SK-N-SH (cell line): Measurements from ENCODE around the gene NUP188. TPM values are rescaled to one million over a fixed set of nuclear protein-coding genes. Genes with fewer than 3 reads are reported as not detected.

Experiments used
- CTCF ChIA-PET: fragments of 300-600, 350-600 bp; formaldehyde crosslinking; extraction: SDS; loops from one replicate; lab custom pipeline; 2021; lab: Yijun Ruan, JAX
- POLR2A ChIA-PET: fragments of 350-600 bp; sonication (Branson Sonifier 250); formaldehyde crosslinking; extraction: SDS; loops from one replicate; lab custom pipeline; 2020; ENCODE audit warnings: antibody characterized with exemption, inconsistent platforms; lab: Yijun Ruan, JAX
- DNase-seq: peaks from one replicate; pipeline ENCODE4 v3.0.0; 2012
- H2AFZ ChIP-seq: fragments of 200-600 bp; sonication (generic); 2 replicates; pipeline ENCODE4 v1.8.1; 2016; ENCODE audit warnings: antibody characterized with exemption, mild to moderate bottlenecking, low read depth
- H3F3A ChIP-seq: fragments of 200-600 bp; sonication (generic); replicated peaks from 2 replicates; pipeline ENCODE3; 2016; ENCODE audit warnings: antibody characterized with exemption, mild to moderate bottlenecking; ENCODE audit not compliant: insufficient read depth
- H3K27ac ChIP-seq, 2 experiments: fragments of 200-500 bp in 1 of 2; fragments of 200-600 bp in 1 of 2; sonication (Bioruptor generic) in 1 of 2; sonication (generic), shearing (Covaris generic) in 1 of 2; 2 replicates each; pipeline versions ENCODE4 v1.5.1 to v1.6.1; 2014 to 2016; ENCODE audit warnings: low read depth in 2 of 2, inconsistent platforms in 1 of 2, low read length in 1 of 2, mild to moderate bottlenecking in 1 of 2, mixed read lengths in 1 of 2
- H3K27me3 ChIP-seq: fragments of 200-600 bp; sonication (generic), shearing (Covaris generic); 2 replicates; pipeline ENCODE4 v1.6.1; 2016; ENCODE audit warnings: mixed run types; ENCODE audit not compliant: insufficient read depth
- H3K36me3 ChIP-seq, 2 experiments: fragments of 200-500 bp in 1 of 2; fragments of 200-600 bp in 1 of 2; sonication (Bioruptor generic) in 1 of 2; sonication (generic) in 1 of 2; replicated peaks in 1 of 2; 2 replicates each; pipeline versions ENCODE3 to v1.5.1; 2014 to 2016; ENCODE audit warnings: low read length in 1 of 2, mild to moderate bottlenecking in 1 of 2; ENCODE audit not compliant: insufficient read depth in 2 of 2, control insufficient read depth in 1 of 2
- H3K4me1 ChIP-seq, 2 experiments: fragments of 200-500 bp in 1 of 2; fragments of 200-600 bp in 1 of 2; sonication (Bioruptor generic) in 1 of 2; sonication (generic), shearing (Covaris generic) in 1 of 2; 2 replicates each; pipeline versions ENCODE4 v1.5.1 to v1.6.1; 2014 to 2016; ENCODE audit warnings: low read depth in 1 of 2, low read length in 1 of 2, mixed run types in 1 of 2; ENCODE audit not compliant: insufficient read depth in 2 of 2, control insufficient read depth in 1 of 2
- H3K4me2 ChIP-seq: fragments of 200-600 bp; sonication (generic), shearing (Covaris generic); 2 replicates; pipeline ENCODE4 v1.6.1; 2017; ENCODE audit warnings: mixed run types
- H3K4me3 ChIP-seq, 2 experiments: fragments of 200-500 bp in 1 of 2; fragments of 200-600 bp in 1 of 2; sonication (Bioruptor generic) in 1 of 2; sonication (generic), shearing (Covaris generic) in 1 of 2; 2 replicates each; pipeline versions ENCODE4 v1.5.1 to v1.8.1; 2014 to 2016; ENCODE audit warnings: low read depth in 2 of 2, inconsistent platforms in 1 of 2, low read length in 1 of 2, mild to moderate bottlenecking in 1 of 2, mixed read lengths in 1 of 2, moderate library complexity in 1 of 2
- H3K79me2 ChIP-seq: fragments of 200-600 bp; sonication (generic); 2 replicates; pipeline ENCODE4 v1.8.1; 2017; ENCODE audit warnings: mild to moderate bottlenecking; ENCODE audit not compliant: insufficient read depth
- H3K9ac ChIP-seq: fragments of 200-600 bp; sonication (generic); 2 replicates; pipeline ENCODE4 v1.6.1; 2017; ENCODE audit warnings: mixed run types
- H3K9me2 ChIP-seq: fragments of 200-600 bp; sonication (generic); 2 replicates; pipeline ENCODE4 v1.6.1; 2017; ENCODE audit warnings: mixed run types
- H3K9me3 ChIP-seq: fragments of 200-600 bp; sonication (generic); 2 replicates; pipeline ENCODE4 v1.6.1; 2017; ENCODE audit warnings: mixed run types, mild to moderate bottlenecking, moderate library complexity
- H4K20me1 ChIP-seq: fragments of 200-600 bp; sonication (generic); 2 replicates; pipeline ENCODE4 v1.6.1; 2017; ENCODE audit warnings: mild to moderate bottlenecking, mixed run types; ENCODE audit not compliant: insufficient read depth
- CTCF ChIP-seq: fragments of 200-600 bp; sonication (generic); IDR thresholded peaks from 2 replicates; pipeline ENCODE4 v1.6.1; 2017; ENCODE audit warnings: antibody characterized with exemption, mild to moderate bottlenecking, moderate library complexity
- EP300 ChIP-seq, 2 experiments: IDR thresholded peaks; 2 replicates each; pipeline versions ENCODE4 v1.4.0 to v1.6.1; 2012; ENCODE audit warnings: borderline replicate concordance in 1 of 2, low read depth in 1 of 2, low read length in 1 of 2
- EZH2phosphoT487 ChIP-seq: fragments of 200-600 bp; sonication (generic); IDR thresholded peaks from 2 replicates; pipeline ENCODE4 v1.6.1; 2017; ENCODE audit warnings: low read depth, mixed run types, mild to moderate bottlenecking, antibody characterized with exemption, moderate library complexity, borderline replicate concordance
- GABPA ChIP-seq: IDR thresholded peaks from 2 replicates; pipeline ENCODE4 v1.4.0; 2012; ENCODE audit warnings: low read depth, mild to moderate bottlenecking
- MXI1 ChIP-seq: IDR thresholded peaks from 2 replicates; pipeline ENCODE4 v1.6.1; 2012; ENCODE audit warnings: mild to moderate bottlenecking, low read depth, low read length, improper control_type of control experiment
- NFIC ChIP-seq: IDR thresholded peaks from 2 replicates; pipeline ENCODE4 v1.4.0; 2012; ENCODE audit warnings: borderline replicate concordance
- NRF1 ChIP-seq: IDR thresholded peaks from 2 replicates; pipeline ENCODE4 v1.6.1; 2012; ENCODE audit warnings: low read depth, mild to moderate bottlenecking, low read length
- RCOR1 ChIP-seq: fragments of 150-350 bp; IDR thresholded peaks from 2 replicates; pipeline ENCODE4 v1.6.1; 2017; ENCODE audit warnings: antibody characterized with exemption, low read length
- SMC3 ChIP-seq: IDR thresholded peaks from 2 replicates; pipeline ENCODE4 v1.6.1; 2012; ENCODE audit warnings: low read depth, low read length, improper control_type of control experiment
- TCF12 ChIP-seq: IDR thresholded peaks from 2 replicates; pipeline ENCODE4 v1.4.0; 2012
- TEAD4 ChIP-seq: IDR thresholded peaks from 2 replicates; pipeline ENCODE4 v1.4.0; 2012; ENCODE audit warnings: mild to moderate bottlenecking, borderline replicate concordance; ENCODE audit not compliant: insufficient read depth
- ZBTB33 ChIP-seq: IDR thresholded peaks from 2 replicates; pipeline ENCODE4 v1.4.0; 2012; ENCODE audit warnings: low read depth, borderline replicate concordance
- whole genome bisulfite sequencing: methylation state at CpG from one replicate; pipeline ENCODE4 v1.1.6; 2017; ENCODE audit warnings: low lambda C conversion rate; 5-methylcytosine and 5-hydroxymethylcytosine counted together
- polyA plus RNA-seq, 3 experiments: library from polyadenylated mRNA; depleted of rRNA; stranded (reverse); fragments of >200 nt; gene quantifications; 2 replicates each; pipeline ENCODE4 v1.2.3, GENCODE V29; 2012
- TF ChIP-seq, protein P1 (sequence below): IDR thresholded peaks from 2 replicates; pipeline ENCODE4; 2012

The NUP188 gene
- polyA plus RNA-seq, 1 of the 3 experiments (the other 2 are of a cell fraction), result 49.5 TPM

DNA sequence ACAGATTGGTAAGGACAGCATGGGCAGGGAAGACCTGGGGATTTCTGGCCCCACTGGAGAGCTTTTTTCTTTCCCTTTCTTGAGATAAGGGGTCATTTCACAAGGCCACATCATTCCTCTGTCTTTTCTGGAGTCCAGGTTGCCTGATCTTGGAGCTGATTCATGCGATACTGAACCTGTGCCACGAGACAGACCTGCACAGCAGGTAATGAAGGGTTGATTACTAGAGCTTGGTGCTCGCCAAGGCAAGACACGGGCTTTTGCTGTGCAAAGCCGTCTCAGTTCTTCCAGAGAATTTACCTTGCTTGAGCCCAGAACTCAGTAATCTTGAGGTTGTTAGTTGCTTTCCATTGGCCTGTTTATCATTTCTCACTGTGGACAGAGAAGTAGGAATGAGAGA, 39.2 kb downstream of the NUP188 start:
- Histone ChIP-seq H2AFZ (no peak overlapping the region), H3K9me3 (no peaks in the 10 kb centered on the region), H3K79me2 (no peaks in the 10 kb centered on the region), H3K9me2 (no peaks in the 10 kb centered on the region), H3K36me3 (peaks cover 52 to 53% of the 10 kb centered on the region in 2 experiments)
- WGBS, result 95% methylated on average over 5 of the region's 5 CpGs
- CTCF ChIA-PET, result interaction anchor here (2.8 kb wide), 1 partner anchor 21 kb away, joined by 7 read pairs; no protein-coding TSS in a partner anchor
- TF ChIP-seq ZBTB33, result no peak
- no peak for TF ChIP-seq SMC3
- no peak for TF ChIP-seq MXI1
- TF ChIP-seq TCF12, result no peak
- no peak for TF ChIP-seq NRF1
- TF ChIP-seq EP300 (IDR thresholded peaks at IDR 0.05; ENCODE audit: borderline replicate concordance in 1 of 2, low read depth in 1 of 2, low read length in 1 of 2), result no peak
- TF ChIP-seq, protein P1, sequence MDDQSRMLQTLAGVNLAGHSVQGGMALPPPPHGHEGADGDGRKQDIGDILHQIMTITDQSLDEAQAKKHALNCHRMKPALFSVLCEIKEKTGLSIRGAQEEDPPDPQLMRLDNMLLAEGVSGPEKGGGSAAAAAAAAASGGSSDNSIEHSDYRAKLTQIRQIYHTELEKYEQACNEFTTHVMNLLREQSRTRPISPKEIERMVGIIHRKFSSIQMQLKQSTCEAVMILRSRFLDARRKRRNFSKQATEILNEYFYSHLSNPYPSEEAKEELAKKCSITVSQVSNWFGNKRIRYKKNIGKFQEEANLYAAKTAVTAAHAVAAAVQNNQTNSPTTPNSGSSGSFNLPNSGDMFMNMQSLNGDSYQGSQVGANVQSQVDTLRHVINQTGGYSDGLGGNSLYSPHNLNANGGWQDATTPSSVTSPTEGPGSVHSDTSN, result no peak
- TF ChIP-seq GABPA, result no peak
- no peak for TF ChIP-seq CTCF
- TF ChIP-seq EZH2phosphoT487, result no peak
- no peak for TF ChIP-seq NFIC
- TF ChIP-seq TEAD4, result no peak
- no peak for TF ChIP-seq RCOR1
- TF ChIP-seq, all 33 proteins: peak for 0
- no peak overlapping the region for H3K4me2 ChIP-seq
- H4K20me1 ChIP-seq, result no peaks in the 10 kb centered on the region
- H3K9ac ChIP-seq, result no peak overlapping the region
- DNase-seq, result no peak
- H3K4me1 ChIP-seq, result peaks cover 0 to 5% of the 10 kb centered on the region in 2 experiments; a peak in 1 of 4 replicates
- no peak overlapping the region for H3K4me3 ChIP-seq
- H3K27me3 ChIP-seq, result no peaks in the 10 kb centered on the region
- H3K27ac ChIP-seq, result 0 out of 4 replicates have a peak overlapping the region, but pooled peaks of 1 of the 2 experiments have one; percentile 68
- peaks cover 10% of the 10 kb centered on the region for H3F3A ChIP-seq
- POLR2A ChIA-PET, result no interaction called here
